Stomach (tissue), 9 donors: ENCODE results near the gene RRH. TPM values are rescaled to one million over a fixed set of nuclear protein-coding genes. Genes with fewer than 3 reads are reported as not detected.

Experiments
- DNase-seq, 2 donors: peaks; one replicate each; pipeline versions ENCODE4 v3.0.0 to v3.0.0-alpha.2; 2013 to 2019
- H3K27ac ChIP-seq, 5 donors: fragments of 200-600 bp in 4 of 5; sonication (generic) in 4 of 5; one replicate each; pipeline ENCODE4 v1.5.1; 2013 to 2019; ENCODE audit warnings: mild to moderate bottlenecking in 1 of 5, moderate library complexity in 1 of 5
- H3K27me3 ChIP-seq, 3 donors: fragments of 200-600 bp; sonication (generic); one replicate each; pipeline ENCODE4 v1.5.1; 2017 to 2019; ENCODE audit warnings: mixed run types in 1 of 3
- H3K36me3 ChIP-seq, 4 donors: fragments of 200-600 bp; sonication (generic); 1 replicate in 3 of 4; 2 replicates in 1 of 4; pipeline ENCODE4 v1.5.1; 2016 to 2019
- H3K4me1 ChIP-seq, 4 donors: fragments of 200-600 bp; sonication (generic); one replicate each; pipeline ENCODE4 v1.5.1; 2016 to 2019
- H3K4me3 ChIP-seq, 4 donors: fragments of 200-600 bp; sonication (generic) in 3 of 4; one replicate each; pipeline ENCODE4 v1.5.1; 2016 to 2019; ENCODE audit warnings: mild to moderate bottlenecking in 1 of 4
- H3K9me3 ChIP-seq, 4 donors: fragments of 200-600 bp; sonication (generic); one replicate each; pipeline ENCODE4 v1.5.1; 2016 to 2019
- EP300 ChIP-seq: sonication (generic); formaldehyde crosslinking; IDR thresholded peaks from one replicate; pipeline ENCODE4 v1.6.1; 2017; ENCODE audit warnings: antibody characterized with exemption
- POLR2A ChIP-seq, 4 donors: fragments of 450-650 bp; IDR thresholded peaks; one replicate each; pipeline ENCODE4 v1.6.1; 2016; ENCODE audit warnings: antibody characterized with exemption in 4 of 4, control low read depth in 2 of 4, mild to moderate bottlenecking in 1 of 4, moderate library complexity in 1 of 4
- POLR2AphosphoS5 ChIP-seq, 3 donors: sonication (generic); formaldehyde crosslinking; IDR thresholded peaks; one replicate each; pipeline ENCODE4 v1.6.1; 2016; ENCODE audit warnings: antibody characterized with exemption in 3 of 3
- intact Hi-C: fragments of 100-400 bp; cut with DNase I; formaldehyde crosslinking; loops from one replicate; pipeline ENCODE4 v1.15.1; 2023; ENCODE audit warnings: low total_unique reads
- polyA plus RNA-seq, 3 donors: library from polyadenylated mRNA; stranded (reverse); fragments of 200-250 nt; gene quantifications; one replicate each; pipeline ENCODE4 v1.2.3, GENCODE V29; 2013
- total RNA-seq, 5 donors: library from RNA; depleted of rRNA; stranded (reverse); fragments of >200 nt; gene quantifications; one replicate each; pipeline versions ENCODE4 v1.1.0 to v1.2.3, GENCODE V29; 2014 to 2016
- TF ChIP-seq, protein P1 (sequence below), 7 experiments: fragments of 450-650 bp in 4 of 7; fragments of 200-600 bp in 3 of 7; sonication (generic) in 3 of 7; IDR thresholded peaks; one replicate each; pipeline ENCODE4 v1.5.1; 2016 to 2019; ENCODE audit warnings: antibody characterized with exemption in 7 of 7, control low read depth in 2 of 7, mild to moderate bottlenecking in 1 of 7
- donor health status: healthy with polysubstance abuse.
- donor health status: Bipolar disorder and iron deficiency.
- donor health status: healthy.

RRH gene
- total and polyA plus RNA-seq, 8 donors = 13.4 TPM; not detected in 7

DNA sequence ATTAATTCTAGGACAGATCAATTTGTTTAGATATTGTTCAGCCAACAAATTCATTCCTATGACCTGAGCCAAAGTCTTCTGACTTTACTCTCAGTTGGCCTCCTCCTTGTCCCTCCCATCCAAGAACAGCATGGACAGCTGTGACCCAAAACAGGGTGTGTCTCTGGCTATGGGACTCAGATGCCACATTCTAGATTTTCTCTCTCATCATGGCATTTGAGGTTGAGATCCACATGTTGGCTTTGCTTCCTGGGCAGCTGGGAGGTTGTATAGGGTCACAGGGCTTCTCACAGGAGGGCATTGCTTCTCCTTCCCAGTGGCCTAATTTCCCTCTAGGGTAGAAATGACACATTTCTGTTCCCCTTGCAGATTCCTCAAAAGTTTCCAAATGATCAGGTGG lies 62.3 kb downstream of the RRH start:
- Histone ChIP-seq H3K9me3 (no peaks in the 10 kb centered on the region), H3K4me3 (no peak overlapping the region), H3K36me3 (no peaks in the 10 kb centered on the region), H3K27ac (no peak overlapping the region), H3K4me1 (no peaks in the 10 kb centered on the region), H3K27me3 (no peaks in the 10 kb centered on the region)
- intact Hi-C loops = no loop called here
- TF ChIP-seq, protein P1, sequence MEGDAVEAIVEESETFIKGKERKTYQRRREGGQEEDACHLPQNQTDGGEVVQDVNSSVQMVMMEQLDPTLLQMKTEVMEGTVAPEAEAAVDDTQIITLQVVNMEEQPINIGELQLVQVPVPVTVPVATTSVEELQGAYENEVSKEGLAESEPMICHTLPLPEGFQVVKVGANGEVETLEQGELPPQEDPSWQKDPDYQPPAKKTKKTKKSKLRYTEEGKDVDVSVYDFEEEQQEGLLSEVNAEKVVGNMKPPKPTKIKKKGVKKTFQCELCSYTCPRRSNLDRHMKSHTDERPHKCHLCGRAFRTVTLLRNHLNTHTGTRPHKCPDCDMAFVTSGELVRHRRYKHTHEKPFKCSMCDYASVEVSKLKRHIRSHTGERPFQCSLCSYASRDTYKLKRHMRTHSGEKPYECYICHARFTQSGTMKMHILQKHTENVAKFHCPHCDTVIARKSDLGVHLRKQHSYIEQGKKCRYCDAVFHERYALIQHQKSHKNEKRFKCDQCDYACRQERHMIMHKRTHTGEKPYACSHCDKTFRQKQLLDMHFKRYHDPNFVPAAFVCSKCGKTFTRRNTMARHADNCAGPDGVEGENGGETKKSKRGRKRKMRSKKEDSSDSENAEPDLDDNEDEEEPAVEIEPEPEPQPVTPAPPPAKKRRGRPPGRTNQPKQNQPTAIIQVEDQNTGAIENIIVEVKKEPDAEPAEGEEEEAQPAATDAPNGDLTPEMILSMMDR (IDR thresholded peaks at IDR 0.05) = no peak
- no peak for TF ChIP-seq EP300
- no peak for TF ChIP-seq POLR2A (IDR thresholded peaks at IDR 0.05)
- no peak for TF ChIP-seq POLR2AphosphoS5 (IDR thresholded peaks at IDR 0.05)
- no peak for DNase-seq

Other genes with a start within 250 kb of the RRH start
- gene CASP6, start 124.5 kb upstream of the RRH start, total RNA-seq = 10 to 100 TPM in 4 of 5 donors, 1 to 10 TPM in 1; 2.3 to 68.9 (median 33.8) TPM
- 10 to 100 TPM; 11.6 to 29.0 (median 22.8) TPM for gene CASP6, start 124.5 kb upstream of the RRH start, polyA plus RNA-seq
- 10 to 100 TPM in 3 of 5 donors, 1 to 10 TPM in 2; 3.5 to 95.9 (median 17.4) TPM for gene PLA2G12A, start 97.9 kb upstream of the RRH start, total RNA-seq
- 10 to 100 TPM in 1 of 3 donors, 1 to 10 TPM in 2; 6.4 to 11.9 (median 7.5) TPM for gene PLA2G12A, start 97.9 kb upstream of the RRH start, polyA plus RNA-seq
- gene CFI, start 26.0 kb upstream of the RRH start, total RNA-seq = 10 to 100 TPM in 3 of 5 donors, 1 to 10 TPM in 1, under 1 TPM in 1; 0.45 to 20.4 (median 12.8) TPM
- 10 to 100 TPM in 1 of 3 donors, 1 to 10 TPM in 2; 2.0 to 14.0 (median 2.5) TPM for gene CFI, start 26.0 kb upstream of the RRH start, polyA plus RNA-seq
- 1 to 10 TPM in 3 of 5 donors, not detected in 2; 2.2 to 9.4 (median 3.8) TPM for gene GAR1, start 12.2 kb upstream of the RRH start, total RNA-seq
- 10 to 100 TPM; 17.0 to 19.2 (median 17.2) TPM for gene GAR1, start 12.2 kb upstream of the RRH start, polyA plus RNA-seq
- gene LRIT3, start 20.1 kb downstream of the RRH start, total RNA-seq = 1 to 10 TPM in 1 of 5 donors, under 1 TPM in 1, not detected in 3; 0.18 to 1.0 TPM
- gene LRIT3, start 20.1 kb downstream of the RRH start, polyA plus RNA-seq = under 1 TPM in 2 of 3 donors, not detected in 1; 0.06 to 0.13 TPM
- gene EGF, start 84.9 kb downstream of the RRH start, total RNA-seq = under 1 TPM in 1 of 5 donors, not detected in 4; 0.37 TPM
- under 1 TPM in 1 of 3 donors, not detected in 2; 0.20 TPM for gene EGF, start 84.9 kb downstream of the RRH start, polyA plus RNA-seq